HFFc6 (cell line): ENCODE measurements around the gene CTAGE9. TPM values are rescaled to one million over a fixed set of nuclear protein-coding genes. Genes with fewer than 3 reads are reported as not detected.

Experiments
- total RNA-seq, 6 experiments: library from RNA; stranded (reverse); fragmentation: NEBNext Ultra II Directional; extraction: Animal tissue kit (Norgen Biotek cat#: 25700); gene quantifications; 2 replicates in 1 of 6; 3 replicates in 5 of 6; pipeline ENCODE4 v1.2.3, GENCODE V29; 2021

CTAGE9 gene
- total RNA-seq, 6 experiments from 2014 or later = not detected

Other genes with a start within 250 kb of the CTAGE9 start
- not detected for gene ARG1, start 137.8 kb downstream of the CTAGE9 start, total RNA-seq
- gene MED23, start 82.8 kb downstream of the CTAGE9 start, total RNA-seq = 10 to 100 TPM; 20.5 to 27.3 (median 23.8) TPM
- under 1 TPM in 2 of 6 experiments, not detected in 4; 0.07 to 0.12 TPM for gene ENPP3, start 73.7 kb downstream of the CTAGE9 start, total RNA-seq
- not detected for gene OR2A4, start 9.6 kb downstream of the CTAGE9 start, total RNA-seq
- gene ENPP1, start 97.0 kb upstream of the CTAGE9 start, total RNA-seq = 10 to 100 TPM; 30.1 to 39.5 (median 36.3) TPM
- gene CCN2, start 240.4 kb upstream of the CTAGE9 start, total RNA-seq = 100 to 1,000 TPM; 493 to 923 (median 550) TPM